Right renal cortex interstitium (tissue), 3 donors: ENCODE measurements around the gene DAB2IP. TPM values are rescaled to one million over a fixed set of nuclear protein-coding genes. Genes with fewer than 3 reads are reported as not detected.
"Not testable (repeated sequence)": the region's sequence is repeated elsewhere in the genome, so short reads cannot be mapped to it uniquely, and the experiment has no call there.

ENCODE experiments used
- DNase-seq, 3 donors: peaks; one replicate each; pipeline ENCODE4 v3.0.0-alpha.2; 2013; ENCODE audit warnings: low read depth in 3 of 3, low spot score in 2 of 3
- polyA plus RNA-seq, 3 donors: library from polyadenylated mRNA; unstranded; fragments of 120-200 nt; gene quantifications; one replicate each; pipeline ENCODE4 v1.2.1, GENCODE V29; 2013; ENCODE audit not compliant: insufficient read length in 3 of 3

DAB2IP gene
- polyA plus RNA-seq, result 10 to 100 TPM; 41.5 to 46.6 (median 43.8) TPM

GRCh38 chr9:121651295-121652020, at the start of gene DAB2IP:
Gene DAB2IP (plus strand): TSS chr9:121651634. CDS start chr9:121651776, 142 bp downstream.
- DNase-seq, result peak; percentile 52 to 82 (median 75)

- no peak for DNase-seq
Measured at GRCh38 chr9:121603028-121603427, 48.4 kb upstream of the DAB2IP start.

GRCh38 chr9:121604242-121604641, 47.2 kb upstream of the DAB2IP start:
- DNase-seq, result no peak

- no peak for DNase-seq
Measured at GRCh38 chr9:121604654-121605053, 46.8 kb upstream of the DAB2IP start.

GRCh38 chr9:121607434-121608167, 43.8 kb upstream of the DAB2IP start:
- DNase-seq, result no peak

GRCh38 chr9:121608168-121608853, 43.1 kb upstream of the DAB2IP start:
- no peak for DNase-seq

GRCh38 chr9:121609822-121610637, 41.4 kb upstream of the DAB2IP start:
- DNase-seq, result no peak

GRCh38 chr9:121610638-121610953, 40.8 kb upstream of the DAB2IP start:
- DNase-seq, result no peak

- DNase-seq, result no peak
Measured at GRCh38 chr9:121612511-121612998, 38.9 kb upstream of the DAB2IP start.

- no peak for DNase-seq
Measured at GRCh38 chr9:121613009-121613752, 38.3 kb upstream of the DAB2IP start.

- no peak for DNase-seq
Measured at GRCh38 chr9:121616123-121616755, 35.2 kb upstream of the DAB2IP start.

- DNase-seq, result no peak
Measured at GRCh38 chr9:121618504-121618903, 32.9 kb upstream of the DAB2IP start.

GRCh38 chr9:121618910-121619309, 32.5 kb upstream of the DAB2IP start:
- DNase-seq, result not testable (repeated sequence)

GRCh38 chr9:121619545-121620324, 31.7 kb upstream of the DAB2IP start:
- no peak for DNase-seq

GRCh38 chr9:121620325-121620673, 31.1 kb upstream of the DAB2IP start:
- no peak for DNase-seq

- no peak for DNase-seq
Measured at GRCh38 chr9:121620777-121621449, 30.5 kb upstream of the DAB2IP start.

- no peak for DNase-seq
Measured at GRCh38 chr9:121622387-121623203, 28.8 kb upstream of the DAB2IP start.
